NCI-H510A treated with DMSO at 0.1 percent for 48 hours (cell line): Measurements from ENCODE around the gene CDK2.

ENCODE experiments used
- DNase-seq: peaks from one replicate; lab custom pipeline; 2025; lab: John Stamatoyannopoulos, UW

Gene CDK2

GRCh38 chr12:56013482-56013881 lies 46.9 kb downstream of the CDK2 start:
- no peak for DNase-seq

DNA sequence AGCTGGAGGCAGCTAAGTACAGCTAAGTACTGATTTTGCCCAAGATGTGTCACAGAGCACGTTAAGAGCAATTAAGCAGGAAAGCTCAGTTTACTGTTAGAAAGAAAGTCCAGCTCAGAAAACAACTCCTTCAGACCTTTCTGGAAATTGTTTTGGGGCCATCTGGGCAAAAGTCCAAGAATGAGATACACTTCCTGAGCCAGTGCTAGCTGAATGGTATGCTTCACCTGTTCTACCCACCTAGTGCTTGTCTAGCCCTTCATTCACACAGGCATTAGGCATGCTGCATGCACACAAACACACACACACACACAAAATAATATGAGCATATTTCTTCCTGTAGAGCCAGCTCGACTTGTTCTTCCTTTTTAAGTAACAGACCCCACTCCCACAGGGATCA lies 47.6 kb downstream of the CDK2 start:
- DNase-seq = no peak

- no peak for DNase-seq
Observed at GRCh38 chr12:56017181-56017580, 50.6 kb downstream of the CDK2 start.

DNA sequence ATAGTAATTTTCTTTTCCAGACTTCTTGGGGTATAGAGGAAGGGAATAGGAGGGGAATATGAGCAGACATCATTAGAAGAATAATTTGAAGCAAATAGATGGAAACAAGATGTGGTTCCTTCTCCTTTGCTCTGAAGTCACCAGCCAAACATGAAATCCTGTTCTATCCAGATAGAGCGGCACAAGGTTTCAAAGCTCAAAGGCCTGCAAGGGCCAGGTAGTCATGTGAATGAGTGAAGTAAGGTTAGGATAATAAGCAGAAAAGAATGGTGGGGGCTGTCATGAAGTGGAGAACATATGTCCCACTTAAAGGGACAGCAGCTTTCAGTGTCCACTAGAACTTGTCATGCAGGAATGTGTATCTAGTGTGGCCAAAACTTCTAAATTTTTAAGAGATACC lies 51.7 kb downstream of the CDK2 start:
- no peak for DNase-seq

DNA sequence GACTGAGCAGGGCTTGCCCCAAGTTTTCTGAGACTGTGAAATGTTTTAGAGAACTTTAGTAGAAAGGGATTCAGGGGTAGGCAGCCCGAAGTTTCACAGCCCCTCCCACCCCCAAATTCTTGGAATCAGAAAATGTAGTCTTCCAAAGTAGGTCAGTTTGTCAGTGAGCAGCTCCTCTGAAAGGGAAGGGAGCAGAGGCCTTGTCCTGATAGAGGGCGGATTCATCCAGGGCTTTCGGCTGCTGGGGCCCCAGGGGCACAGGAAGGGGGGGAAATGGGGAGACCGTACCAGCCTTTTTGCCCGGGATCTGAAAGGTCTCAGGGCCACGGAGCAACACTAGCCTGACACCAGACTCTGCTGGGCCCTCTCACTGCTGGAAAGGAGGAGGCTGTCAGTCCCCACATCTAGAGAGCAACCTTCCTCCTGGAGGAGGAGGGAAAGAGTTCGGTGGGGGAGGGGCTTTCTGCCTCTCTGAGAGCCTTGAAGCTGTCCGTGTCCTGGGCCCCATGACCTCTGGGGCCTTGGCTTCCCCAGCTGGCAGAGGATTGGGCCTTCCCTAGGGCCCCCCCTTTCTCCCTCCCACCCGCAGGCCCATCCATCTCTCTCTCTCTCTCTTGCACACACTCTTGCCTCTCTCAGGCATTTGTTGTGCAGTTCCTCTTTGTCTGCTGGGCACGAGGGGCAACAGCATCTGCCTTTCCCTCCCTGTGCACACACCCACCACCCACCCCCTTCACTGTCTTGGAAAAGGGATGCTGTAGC lies 54.0 kb downstream of the CDK2 start, which contains the start of gene IKZF4:
Gene IKZF4, plus strand, starts transcription at position 621 of the 762 bp plus-strand sequence. CDS start 451 bp downstream, outside the sequence.
- DNase-seq = no peak

- no peak for DNase-seq
Observed at GRCh38 chr12:56021889-56022497, 55.4 kb downstream of the CDK2 start.
